Peyer's patch (tissue), 4 donors: ENCODE measurements around the gene ADARB1.

Source experiments
- POLR2A ChIP-seq, 2 donors: fragments of 450-650 bp; IDR thresholded peaks; one replicate each; pipeline ENCODE4 v1.5.1; 2017; ENCODE audit warnings: antibody characterized with exemption in 2 of 2, mild to moderate bottlenecking in 2 of 2, moderate library complexity in 2 of 2
- TF ChIP-seq, protein P1 (sequence below), 6 experiments: fragments of 450-650 bp in 4 of 6; fragments of 200-600 bp in 2 of 6; sonication (generic) in 1 of 6; IDR thresholded peaks; one replicate each; pipeline ENCODE4 v1.5.1; 2017 to 2019; ENCODE audit warnings: antibody characterized with exemption in 6 of 6, mild to moderate bottlenecking in 3 of 6, moderate library complexity in 1 of 6

DNA sequence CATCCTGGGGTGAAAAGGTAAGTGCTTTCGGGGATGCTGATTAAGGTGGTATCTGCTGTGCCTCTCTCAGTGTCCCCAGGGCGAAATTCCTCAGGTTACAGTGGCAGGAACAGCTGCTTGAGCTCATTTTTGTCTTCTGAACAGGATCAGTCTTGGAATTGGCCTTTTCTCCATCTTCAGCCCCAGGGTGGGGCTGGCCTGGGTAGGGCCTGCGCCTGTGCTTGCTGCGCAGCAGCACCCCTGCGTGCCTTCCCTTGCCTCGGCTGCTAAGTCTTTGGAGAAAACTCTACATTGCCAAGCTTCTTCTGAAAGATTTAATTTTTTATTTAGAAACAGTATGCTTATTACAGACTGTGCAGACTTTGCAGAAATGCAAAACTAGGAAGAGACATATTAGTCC lies 41.7 kb downstream of the ADARB1 start:
- TF ChIP-seq, protein P1, sequence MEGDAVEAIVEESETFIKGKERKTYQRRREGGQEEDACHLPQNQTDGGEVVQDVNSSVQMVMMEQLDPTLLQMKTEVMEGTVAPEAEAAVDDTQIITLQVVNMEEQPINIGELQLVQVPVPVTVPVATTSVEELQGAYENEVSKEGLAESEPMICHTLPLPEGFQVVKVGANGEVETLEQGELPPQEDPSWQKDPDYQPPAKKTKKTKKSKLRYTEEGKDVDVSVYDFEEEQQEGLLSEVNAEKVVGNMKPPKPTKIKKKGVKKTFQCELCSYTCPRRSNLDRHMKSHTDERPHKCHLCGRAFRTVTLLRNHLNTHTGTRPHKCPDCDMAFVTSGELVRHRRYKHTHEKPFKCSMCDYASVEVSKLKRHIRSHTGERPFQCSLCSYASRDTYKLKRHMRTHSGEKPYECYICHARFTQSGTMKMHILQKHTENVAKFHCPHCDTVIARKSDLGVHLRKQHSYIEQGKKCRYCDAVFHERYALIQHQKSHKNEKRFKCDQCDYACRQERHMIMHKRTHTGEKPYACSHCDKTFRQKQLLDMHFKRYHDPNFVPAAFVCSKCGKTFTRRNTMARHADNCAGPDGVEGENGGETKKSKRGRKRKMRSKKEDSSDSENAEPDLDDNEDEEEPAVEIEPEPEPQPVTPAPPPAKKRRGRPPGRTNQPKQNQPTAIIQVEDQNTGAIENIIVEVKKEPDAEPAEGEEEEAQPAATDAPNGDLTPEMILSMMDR (IDR thresholded peaks at IDR 0.05): no peak
- TF ChIP-seq POLR2A (IDR thresholded peaks at IDR 0.05): no peak
